GM18858 (cell line): ENCODE results near the gene PEX26.

Experiments
- ATAC-seq: cut with Tn5 transposase; IDR thresholded peaks from one replicate; pipeline ENCODE4 v1.9.1; 2021; ENCODE audit not compliant: unreplicated experiment

PEX26 gene

GRCh38 chr22:18152519-18152918 lies 74.7 kb downstream of the PEX26 start:
- no peak for ATAC-seq

DNA sequence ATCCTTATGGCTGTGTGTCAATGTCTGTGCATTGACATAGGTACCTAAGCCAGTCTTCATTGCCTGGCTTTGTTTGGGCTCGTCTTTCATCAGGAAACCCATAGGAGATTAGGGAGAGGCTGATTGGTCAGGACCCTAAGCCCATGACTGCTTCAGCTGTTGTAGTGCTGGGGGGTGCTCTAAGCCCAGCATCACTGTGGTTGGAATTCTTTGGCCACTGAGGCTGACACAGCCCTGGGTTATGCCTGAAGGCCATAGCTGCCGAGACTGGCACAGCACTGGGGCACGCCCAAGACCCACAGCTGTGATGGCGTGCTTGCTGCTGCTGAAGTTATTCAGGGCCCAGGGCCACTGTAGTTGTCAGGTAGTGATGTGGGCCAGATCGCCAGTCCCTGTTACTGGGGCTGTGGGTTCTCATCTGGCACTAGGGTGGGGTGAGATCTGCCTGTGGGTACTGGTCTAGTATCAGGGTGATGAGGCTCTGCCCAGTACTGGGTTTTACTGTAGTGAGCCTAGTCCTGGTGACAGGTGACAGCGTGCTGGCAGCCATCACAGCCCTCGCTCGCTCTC lies 77.1 kb downstream of the PEX26 start:
- no peak for ATAC-seq
